Activated effector memory CD4-positive, alpha-beta T cell treated with anti-CD3 and anti-CD28 coated beads, Interleukin-2, amount 50 U/mL, for 16 hours (primary cell): Measurements from ENCODE around the gene LPAR3.
A peak's percentile ranks its signal among the peaks of the same experiment; 100 is the strongest.
"Not testable (repeated sequence)": the region's sequence is repeated elsewhere in the genome, so short reads cannot be mapped to it uniquely, and the experiment has no call there.

Source experiments
- DNase-seq: peaks from one replicate; pipeline ENCODE4 v3.0.0-alpha.2; 2020

The LPAR3 gene, protein sequence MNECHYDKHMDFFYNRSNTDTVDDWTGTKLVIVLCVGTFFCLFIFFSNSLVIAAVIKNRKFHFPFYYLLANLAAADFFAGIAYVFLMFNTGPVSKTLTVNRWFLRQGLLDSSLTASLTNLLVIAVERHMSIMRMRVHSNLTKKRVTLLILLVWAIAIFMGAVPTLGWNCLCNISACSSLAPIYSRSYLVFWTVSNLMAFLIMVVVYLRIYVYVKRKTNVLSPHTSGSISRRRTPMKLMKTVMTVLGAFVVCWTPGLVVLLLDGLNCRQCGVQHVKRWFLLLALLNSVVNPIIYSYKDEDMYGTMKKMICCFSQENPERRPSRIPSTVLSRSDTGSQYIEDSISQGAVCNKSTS

DNA sequence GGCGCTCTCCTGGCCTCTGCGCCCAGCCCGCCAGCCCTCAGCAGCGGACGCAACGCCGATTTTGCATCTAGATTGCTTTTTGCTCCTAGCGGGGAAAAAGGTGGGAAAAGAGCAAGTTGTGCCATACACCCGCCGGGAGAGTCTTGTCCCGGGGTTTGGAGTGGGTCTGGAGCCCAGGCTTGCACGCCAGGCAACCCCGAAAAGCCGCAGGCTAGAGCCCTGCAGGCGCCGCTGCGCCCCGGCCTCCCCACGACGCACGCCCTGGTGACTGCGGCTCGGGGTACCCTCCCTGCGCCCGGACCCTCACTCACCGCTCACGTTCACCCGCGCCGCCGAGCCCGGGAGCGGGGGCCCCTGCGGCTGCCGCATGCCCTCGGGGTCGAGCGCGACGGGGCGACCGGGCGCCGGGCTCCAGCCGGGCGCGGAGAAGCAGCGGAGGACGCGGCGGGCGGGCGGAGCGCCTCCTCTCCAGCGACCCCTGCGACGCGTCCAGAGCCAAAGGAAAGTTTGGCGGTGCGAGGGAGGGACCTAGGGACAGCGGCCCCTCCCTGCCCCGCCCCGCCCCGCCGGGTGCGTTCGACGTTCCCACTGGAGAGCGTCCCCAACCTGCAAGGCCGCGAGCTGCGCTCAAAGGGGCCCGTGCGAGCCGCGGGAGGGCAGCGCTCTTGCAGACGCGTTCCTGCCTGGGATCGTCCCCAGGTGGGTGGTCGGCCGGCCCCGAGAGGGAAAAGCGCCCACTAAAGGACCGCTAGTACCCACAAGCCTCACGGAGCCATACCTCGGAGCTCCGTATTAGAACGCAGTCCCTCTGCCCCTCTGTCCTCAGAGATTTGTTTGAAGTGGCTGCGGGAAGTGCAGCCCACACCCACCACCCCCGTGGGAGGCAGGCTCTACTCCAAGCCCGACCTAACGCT lies at the start of gene LPAR3:
Gene LPAR3 (minus strand): TSS at position 502 of the 914 bp plus-strand sequence. CDS start 27,086 bp downstream, outside the sequence.
- DNase-seq, result peak; percentile 65

DNA sequence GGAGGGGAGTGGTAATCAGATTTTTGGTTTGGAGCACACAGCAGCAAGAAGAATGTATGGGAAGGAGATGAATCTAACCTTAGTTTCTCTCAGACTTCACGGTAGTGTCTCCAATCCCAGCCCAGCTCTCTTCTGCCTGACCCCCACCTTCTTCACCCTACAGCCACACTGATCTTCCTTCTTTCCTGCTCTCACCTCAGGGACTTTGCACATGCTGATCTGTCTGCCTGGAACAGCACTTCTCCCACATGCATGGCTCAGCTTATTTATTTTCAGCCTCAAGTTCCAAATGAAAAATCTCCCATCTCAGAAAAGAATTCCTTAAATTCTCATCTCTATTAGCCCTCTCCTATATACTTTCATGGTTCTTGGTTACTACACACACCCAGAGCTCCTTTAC lies 48.8 kb upstream of the LPAR3 start:
- DNase-seq, result no peak

DNA sequence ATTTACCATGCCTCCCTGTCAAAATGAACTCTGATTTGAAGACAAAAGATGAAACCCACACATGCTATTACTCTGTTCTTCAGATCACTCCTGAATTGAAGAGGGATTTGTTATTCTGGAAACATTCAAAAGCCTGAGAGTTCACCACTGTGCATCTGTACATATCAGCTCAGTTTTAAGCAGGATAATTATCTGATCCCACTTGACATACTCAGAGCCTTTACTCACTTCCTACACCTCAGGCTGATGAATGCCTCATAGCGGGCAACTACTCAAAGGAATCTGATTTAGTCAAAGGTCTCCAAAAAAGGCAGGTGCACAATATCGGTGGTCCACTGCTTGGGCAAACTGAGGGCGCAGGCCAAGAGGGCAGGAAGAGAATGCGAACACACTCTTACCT lies 47.5 kb upstream of the LPAR3 start:
- DNase-seq, result no peak

DNA sequence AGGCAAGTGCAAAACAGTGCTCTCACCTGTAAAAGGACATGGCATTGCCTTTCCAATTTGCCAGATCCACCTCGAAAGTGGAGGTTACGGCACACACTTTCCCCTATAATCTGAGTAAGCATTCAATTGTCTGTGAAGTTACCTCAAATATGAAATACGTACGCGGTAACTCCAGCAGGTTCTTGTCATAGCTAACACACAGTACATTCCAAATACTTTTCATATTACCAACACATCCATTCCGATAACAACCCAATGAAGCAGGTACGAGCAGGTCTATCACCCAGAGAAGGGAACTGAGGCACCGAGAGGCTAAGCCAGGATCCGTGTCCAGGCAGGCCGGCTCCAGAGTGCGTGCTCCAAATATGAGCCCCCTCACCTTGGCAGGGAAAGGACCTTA lies 46.8 kb upstream of the LPAR3 start:
- DNase-seq, result no peak

DNA sequence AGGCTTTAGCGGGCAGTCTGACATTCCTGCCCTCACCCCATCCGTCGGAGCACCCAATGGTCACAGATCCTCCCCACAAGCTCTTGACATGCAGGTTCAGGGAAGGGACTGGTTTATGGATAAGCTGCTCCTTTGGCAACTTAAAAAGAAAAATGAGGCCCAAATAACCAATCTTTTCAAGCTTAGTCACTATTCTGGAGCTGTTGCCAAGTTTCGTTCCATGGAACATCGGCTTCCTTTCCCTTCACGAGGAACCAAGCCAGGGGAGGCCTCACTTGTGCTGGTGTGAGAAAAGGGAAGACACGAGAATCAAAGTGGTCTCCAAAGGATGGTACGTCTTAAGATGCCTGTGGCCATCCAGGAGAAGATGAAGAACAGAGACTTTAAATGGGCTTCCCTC lies 46.1 kb upstream of the LPAR3 start:
- DNase-seq, result no peak

DNA sequence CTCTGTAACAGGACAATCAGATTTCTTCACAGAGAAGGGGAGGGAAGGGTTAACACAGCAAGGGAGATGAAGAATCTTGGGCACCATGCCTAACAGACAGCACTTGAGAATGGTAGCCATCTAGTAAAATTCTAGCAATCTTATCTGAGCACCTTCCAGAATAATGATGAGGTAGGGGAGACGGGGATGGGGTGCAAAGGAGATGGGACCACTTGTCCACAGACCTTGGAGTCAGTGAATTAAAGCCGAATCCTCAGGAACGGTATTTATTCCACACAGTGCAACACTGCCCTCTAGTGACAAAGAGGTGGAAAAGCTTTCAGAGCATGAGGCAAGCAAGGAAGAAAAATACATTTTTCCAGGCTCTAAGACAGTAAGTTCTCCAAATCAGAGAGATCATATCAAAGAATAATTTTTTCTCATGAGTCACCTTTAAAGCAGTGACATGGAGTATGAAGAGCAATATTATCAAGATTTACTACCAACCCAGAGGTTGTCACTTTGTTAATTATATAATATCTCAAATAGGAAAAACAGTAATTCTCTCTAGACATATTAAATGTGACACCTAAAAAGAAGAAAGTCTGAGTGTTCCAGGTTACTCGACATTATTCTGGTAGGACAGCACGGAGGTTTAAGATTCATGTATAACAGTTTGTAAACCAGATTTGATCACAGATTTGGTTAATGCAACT lies 43.3 kb upstream of the LPAR3 start:
- no peak for DNase-seq

DNA sequence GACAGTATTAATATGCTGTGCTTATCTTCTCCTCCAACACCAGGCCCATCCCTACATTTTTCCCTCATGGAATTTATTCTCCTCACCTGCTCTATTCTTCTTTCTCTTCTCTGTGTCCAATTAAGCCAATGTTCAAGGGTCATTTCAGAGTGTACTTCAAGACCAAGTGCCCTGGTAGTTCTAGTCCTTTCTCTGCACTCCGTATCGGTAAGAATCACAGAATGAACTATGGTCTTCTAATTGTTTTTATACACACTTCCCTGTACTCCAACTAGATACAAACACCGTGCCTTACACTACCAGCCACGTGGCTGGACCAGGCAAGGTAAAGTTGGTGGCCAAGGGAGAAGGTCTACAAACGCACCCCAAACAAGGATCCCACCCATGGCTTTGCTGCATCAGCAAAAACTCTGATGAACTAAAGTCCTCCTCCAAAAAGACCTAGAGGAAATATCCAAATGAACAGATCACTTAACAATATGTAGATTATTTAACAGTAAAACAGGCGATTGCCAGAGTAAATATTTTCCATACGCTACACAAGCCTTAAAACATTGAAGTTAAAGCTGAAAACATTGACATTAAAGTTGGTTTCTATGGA lies 40.1 kb upstream of the LPAR3 start:
- DNase-seq, result no peak

DNA sequence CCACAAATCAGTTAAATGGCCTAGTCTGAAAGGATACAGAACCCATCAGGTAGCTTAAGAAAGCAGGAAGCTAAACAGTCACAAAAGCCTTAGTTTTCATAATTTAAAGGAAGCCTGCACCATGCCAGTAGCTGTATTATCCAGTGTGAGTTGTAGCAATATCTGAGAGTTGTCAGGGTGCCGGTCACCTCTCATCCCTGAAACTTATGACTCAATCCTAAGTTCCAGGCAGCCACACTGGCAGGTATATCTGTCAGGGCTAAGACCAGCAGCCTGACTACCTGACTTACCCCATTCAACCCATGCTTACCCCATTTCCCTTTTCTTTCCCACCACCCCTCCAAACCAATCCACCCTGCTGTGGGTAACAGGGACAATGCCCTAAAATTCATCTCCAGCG lies 37.8 kb upstream of the LPAR3 start:
- DNase-seq, result no peak

DNA sequence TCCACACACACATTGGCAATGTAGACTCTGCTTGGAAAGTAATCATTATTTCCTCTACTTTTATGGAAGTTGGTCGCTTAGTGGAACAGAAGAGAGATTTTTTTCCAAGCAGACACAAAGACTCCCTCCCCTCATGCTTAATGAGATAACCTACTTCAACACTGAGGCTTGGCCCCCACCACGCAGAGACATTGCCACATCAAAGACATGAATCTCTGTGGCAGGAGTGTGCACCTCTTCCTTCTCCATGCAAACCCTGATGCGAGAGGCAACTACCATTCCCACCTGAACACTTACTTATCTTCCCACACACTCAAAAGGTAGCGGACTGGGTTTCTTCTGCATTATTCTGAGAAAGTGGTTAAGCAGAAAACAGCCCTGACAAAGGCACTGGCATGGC lies 37.3 kb upstream of the LPAR3 start:
- no peak for DNase-seq

DNA sequence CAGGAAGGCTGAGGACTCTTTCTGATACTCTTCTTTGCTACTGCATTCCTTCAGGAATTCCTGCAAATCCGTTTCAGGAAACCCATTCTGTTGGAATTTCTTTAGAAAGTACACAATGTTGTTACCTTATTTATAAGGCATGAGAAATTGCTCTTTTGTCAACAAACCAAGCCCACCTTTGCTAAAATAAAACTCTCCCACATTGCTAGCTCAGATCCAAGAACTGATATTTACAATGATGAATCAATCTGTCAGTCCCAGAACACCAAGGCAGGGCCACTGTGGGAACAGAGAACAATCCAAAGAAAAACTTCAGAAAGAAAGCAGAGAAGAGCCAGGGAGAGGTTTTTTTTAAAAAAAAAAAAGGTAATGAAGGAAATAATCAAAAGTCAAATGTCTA lies 36.6 kb upstream of the LPAR3 start:
- DNase-seq, result no peak

DNA sequence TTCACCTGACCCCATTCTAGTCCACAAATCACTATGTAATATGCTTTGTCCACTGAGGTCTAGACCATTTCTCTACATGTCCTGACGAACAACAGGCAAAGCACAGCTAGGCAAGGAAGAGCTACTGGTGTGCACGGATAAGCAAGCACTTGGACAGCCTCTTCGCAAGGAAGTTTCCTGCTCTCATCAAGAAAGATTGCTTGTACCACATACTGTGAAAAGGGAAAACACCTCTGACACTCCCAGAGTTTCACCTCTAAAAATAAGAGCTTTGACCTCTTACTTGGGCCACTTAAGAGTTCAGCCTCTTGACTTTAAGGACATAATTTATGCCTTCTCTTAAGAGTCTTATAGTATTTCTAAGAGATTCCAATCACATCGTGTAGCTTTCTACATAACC lies 36.0 kb upstream of the LPAR3 start:
- DNase-seq, result no peak

DNA sequence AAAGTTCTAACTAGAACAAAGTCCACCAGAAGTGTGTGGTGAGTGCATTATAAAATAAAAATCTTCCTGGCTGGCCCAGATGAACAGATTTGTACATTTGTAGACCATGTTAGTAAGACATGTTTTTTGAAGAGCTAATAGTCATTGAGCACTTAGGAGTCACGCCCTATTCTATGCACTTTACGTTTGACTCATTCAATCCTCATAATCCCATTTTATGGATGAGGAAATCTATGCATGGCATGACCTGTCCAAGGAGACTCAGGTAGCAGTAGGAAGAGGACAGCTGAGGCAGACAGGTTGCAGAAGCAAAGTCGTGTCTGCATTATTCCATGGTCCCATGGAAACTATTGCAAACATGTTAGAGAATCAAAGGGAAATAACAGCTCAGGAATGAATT lies 30.3 kb upstream of the LPAR3 start:
- DNase-seq, result no peak

DNA sequence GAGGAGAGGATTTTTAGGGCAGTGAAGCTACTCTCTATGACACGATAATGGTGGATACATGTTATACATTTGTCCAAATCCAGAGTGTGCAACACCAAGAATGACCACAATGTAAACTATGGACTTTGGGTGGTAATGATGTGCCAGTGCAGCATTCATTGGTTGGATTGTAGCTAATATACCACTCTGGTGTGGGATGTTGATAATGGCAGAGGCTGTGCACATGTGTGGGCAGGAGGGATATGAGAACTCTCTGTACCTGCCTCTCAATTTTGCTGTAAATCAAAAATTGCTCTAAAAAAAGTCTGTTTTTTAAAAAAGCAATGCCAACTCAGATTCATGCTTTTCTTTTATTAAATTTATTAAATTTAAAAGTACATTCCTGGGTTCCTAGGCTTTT lies 27.2 kb upstream of the LPAR3 start:
- DNase-seq, result no peak

DNA sequence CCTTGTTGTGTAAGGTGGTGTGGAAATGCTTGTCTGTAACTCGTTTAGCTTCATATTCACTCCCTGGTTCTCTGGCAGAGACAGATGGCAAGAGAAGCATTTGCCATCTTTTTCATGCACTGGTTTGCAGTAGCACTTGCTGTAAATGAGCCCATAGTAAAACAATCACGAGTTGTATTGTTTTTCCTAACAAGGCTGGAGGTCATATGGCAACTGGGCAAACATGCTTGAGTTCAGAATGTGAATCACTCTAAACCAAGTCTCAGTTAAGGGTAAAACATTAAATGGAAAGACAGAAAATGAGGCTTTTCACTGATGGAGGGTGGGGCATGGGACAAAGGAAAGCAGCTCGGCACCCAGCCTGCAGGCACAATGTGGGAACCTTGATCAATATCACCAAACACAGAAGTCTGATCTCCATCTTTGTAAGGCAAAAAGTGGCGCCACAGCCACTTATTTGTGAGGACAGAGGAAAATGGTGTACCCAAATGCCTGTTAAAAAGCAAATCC lies 26.5 kb upstream of the LPAR3 start:
- no peak for DNase-seq

DNA sequence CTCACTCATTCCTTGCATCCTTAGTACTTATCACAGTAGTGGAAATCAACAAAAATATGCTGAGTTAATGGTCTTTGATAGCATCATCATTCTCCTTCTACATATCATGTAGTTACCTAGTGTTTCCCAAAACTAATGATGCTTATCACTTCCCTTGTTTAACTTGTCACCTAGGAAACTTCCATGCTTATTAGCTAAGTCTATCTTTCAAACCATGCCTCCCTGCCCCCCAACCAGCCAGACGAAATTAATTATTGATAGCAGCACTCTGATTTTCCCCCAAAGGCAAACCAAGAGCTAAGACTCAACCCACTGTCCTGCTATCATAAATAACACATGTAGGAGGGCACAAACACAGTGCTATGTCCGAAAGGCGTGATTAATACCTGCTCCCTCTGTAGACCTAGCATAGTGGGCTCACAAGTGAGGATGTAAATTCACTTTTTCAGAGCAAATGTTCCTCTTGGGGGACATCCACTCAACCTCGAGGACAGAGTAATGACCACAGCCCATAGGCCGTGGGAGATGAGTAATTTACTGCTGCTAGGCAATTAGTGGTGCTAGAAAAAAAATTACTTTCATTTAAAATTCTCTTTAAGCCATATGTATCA lies 25.8 kb upstream of the LPAR3 start:
- no peak for DNase-seq

DNA sequence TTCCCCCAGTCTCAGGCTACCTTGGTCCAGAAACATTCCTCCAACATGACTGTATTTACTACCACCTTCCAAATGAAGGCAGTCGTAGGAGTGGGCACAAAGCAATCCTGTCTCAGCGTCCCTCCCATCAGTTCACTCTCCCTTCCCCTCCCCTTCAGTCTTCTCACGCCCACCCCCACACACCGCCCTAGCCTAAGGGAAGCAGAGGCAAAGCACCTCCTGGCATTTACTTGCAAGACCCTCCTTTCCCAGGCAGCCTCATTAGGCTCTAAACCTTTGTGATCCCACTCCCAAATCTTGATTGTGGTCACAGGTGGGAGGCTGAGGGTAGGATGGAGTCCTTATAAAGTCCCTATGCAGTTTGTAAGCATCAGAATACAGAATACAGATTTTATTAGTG lies 23.9 kb upstream of the LPAR3 start:
- no peak for DNase-seq

DNA sequence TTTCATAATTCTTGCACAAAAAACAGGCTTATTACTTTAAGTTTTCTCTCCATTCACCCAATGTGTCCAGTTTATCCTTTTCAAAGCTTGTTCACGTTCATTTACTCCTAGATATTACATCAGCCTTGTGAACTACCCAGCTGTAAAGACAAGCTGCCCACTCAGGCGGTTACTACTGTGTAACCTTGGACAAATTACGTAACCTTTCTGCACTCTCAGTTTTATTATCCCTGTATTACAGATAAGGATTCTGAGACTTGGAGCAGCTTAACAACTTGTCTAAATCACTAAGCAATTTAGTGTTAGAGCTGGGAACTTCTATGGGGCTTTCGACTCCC lies 20.5 kb upstream of the LPAR3 start:
- DNase-seq, result no peak

DNA sequence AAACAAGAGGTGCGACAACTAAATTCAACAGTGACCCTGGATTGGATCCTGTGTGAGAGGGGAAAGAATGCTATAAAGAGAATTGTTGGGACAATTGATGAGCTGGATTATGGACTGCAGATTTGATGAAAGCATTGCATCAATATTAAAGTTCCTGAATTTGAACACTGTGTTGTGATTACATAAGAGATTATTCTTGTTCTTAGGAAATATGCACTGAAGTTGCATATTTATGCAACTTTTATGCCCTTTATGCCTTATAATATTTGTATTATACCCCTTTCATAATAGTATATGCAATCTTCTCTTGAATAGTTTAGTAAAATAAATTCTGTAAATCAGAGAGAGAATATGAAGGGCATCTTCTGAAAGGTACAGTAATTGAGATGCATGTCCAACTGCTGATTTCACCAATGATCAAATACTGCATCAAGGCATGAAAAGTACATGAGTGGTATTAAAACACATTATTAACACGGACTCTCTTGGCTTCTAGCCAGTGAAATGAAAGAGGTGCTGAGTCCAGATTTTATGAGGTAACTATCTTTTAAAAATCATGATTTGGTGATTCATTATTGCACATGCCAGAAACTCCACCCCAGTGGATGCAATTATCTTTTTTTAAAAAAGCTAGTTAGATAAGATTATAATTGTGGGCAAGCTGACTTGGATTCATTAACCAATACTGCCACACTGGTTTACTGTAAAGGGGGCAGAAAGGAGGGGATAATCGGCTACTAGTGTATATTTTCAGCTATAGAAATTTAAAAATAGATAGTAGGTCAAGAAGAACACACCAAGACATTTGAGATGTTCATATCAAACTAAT lies 19.9 kb upstream of the LPAR3 start:
- no peak for DNase-seq

DNA sequence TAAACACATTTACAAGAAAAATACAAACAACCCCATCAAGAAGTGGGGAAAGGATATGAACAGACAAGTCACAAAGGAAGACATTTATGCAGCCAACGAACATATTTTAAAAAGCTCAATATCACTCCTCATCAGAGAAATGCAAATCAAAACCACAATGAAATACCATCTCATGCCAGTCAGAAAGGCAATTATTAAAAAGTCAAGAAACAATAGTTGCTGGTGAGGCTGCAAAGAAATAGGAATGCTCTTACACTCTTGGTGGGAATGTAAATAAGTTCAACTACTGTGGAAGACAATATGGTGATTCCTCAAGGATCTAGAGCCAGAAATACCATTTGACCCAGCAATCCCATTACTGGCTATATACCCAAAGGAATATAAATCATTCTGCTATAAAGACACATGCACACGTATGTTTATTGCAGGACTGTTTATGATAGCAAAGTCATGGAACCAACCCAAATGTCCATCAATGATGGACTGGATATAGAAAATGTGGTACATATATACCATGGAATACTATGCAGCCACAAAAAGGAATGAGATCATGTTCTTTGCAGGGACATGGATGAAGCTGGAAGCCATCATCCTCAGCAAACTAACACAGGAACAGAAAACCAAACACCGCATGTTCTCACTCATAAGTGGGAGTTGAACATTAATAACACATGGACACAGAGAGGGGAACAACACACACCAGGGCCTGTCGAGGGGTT lies 15.9 kb upstream of the LPAR3 start:
- not testable (repeated sequence) for DNase-seq

DNA sequence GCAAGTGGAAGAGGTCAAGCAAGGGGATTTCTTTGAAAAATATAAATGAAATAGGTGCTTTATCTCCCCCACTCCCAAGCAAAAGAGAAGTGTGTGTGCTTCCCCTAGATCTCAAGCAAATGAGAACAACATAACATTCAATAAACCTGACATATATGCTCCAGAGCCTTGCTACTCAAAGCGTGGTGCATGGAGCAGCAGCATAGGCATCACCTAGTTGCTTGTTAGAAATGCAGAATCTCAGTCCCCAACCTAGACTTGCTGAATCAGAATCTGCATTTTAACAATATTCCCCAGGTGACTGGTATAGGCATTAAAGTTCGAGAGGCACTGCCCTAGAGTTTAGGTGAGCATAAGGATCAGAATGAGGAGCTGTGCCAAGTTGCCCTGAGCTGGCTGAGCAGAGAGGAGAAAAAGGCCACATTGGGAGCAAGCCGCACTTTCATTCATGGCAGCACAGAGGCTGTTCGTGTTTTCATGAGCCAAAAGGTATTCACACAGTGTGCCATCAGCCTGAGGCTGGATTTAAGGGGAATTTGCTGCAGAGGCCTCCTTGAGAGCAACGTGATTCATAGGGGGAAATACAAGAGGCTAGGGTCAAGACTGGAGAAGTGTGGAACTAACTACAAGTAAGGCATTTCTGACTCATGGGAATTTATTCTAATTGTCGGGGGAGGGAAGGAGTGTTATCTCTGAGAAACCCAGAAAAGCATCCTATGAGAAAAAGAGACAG lies 14.3 kb upstream of the LPAR3 start:
- DNase-seq, result no peak
